H1 (cell line): ENCODE data around the gene UBE2I. TPM values are rescaled to one million over a fixed set of nuclear protein-coding genes. Genes with fewer than 3 reads are reported as not detected.

Source experiments
- CEBPB ChIP-seq: IDR thresholded peaks from 2 replicates; pipeline ENCODE4 v1.6.1; 2012; ENCODE audit warnings: low read depth, low read length
- CHD2 ChIP-seq: IDR thresholded peaks from 2 replicates; pipeline ENCODE4 v1.6.1; 2012; ENCODE audit warnings: low read length, improper control_type of control experiment
- E2F6 ChIP-seq: IDR thresholded peaks from 2 replicates; pipeline ENCODE4 v1.6.1; 2012; ENCODE audit warnings: inconsistent platforms
- EGR1 ChIP-seq: IDR thresholded peaks from 2 replicates; pipeline ENCODE4 v1.6.1; 2011; ENCODE audit warnings: low read depth, low read length, borderline replicate concordance
- FOSL1 ChIP-seq: IDR thresholded peaks from 2 replicates; pipeline ENCODE4 v1.6.1; 2011; ENCODE audit warnings: mild to moderate bottlenecking, low read depth, low read length, moderate library complexity; ENCODE audit not compliant: insufficient read depth
- JUN ChIP-seq: IDR thresholded peaks from 2 replicates; pipeline ENCODE4 v1.6.1; 2011; ENCODE audit warnings: low read depth, mild to moderate bottlenecking, improper control_type of control experiment, low read length
- KDM5A ChIP-seq: fragments of 200-600 bp; IDR thresholded peaks from 2 replicates; pipeline ENCODE4 v1.7.1; 2012; ENCODE audit warnings: mild to moderate bottlenecking, low read length, inconsistent platforms, mixed read lengths
- POLR2AphosphoS5 ChIP-seq: IDR thresholded peaks from 2 replicates; pipeline ENCODE4 v1.6.1; 2011; ENCODE audit warnings: low read depth, low read length
- RNF2 ChIP-seq: fragments of 200-900, 300-1000 bp; sonication (generic); IDR thresholded peaks from 2 replicates; pipeline ENCODE4 v1.7.1; 2016; ENCODE audit warnings: borderline replicate concordance, low read depth, mild to moderate bottlenecking, antibody characterized with exemption, low read length; ENCODE audit not compliant: poor library complexity, severe bottlenecking; ENCODE audit errors: missing control alignments
- SUZ12 ChIP-seq: fragments of 200-600 bp; sonication (generic); IDR thresholded peaks from 2 replicates; pipeline ENCODE4 v1.6.1; 2012; ENCODE audit warnings: mild to moderate bottlenecking, inconsistent platforms, low read length, moderate library complexity, mixed read lengths
- ZNF274 ChIP-seq: IDR thresholded peaks from 2 replicates; pipeline ENCODE4 v1.7.0; 2012; ENCODE audit warnings: low read length, borderline replicate concordance; ENCODE audit errors: extremely low read depth
- polyA plus RNA-seq, 7 experiments: library from polyadenylated mRNA; depleted of rRNA in 3 of 7; stranded (reverse) in 5 of 7; unstranded in 2 of 7; fragments of >200 nt in 5 of 7; fragments of 200-250 nt in 2 of 7; gene quantifications; 1 replicate in 5 of 7; 2 replicates in 1 of 7; 4 replicates in 1 of 7; pipeline versions ENCODE4 v1.2.1 to v1.2.3, GENCODE V29; 2011 to 2013; ENCODE audit warnings: missing spikeins in 2 of 7, mixed read lengths in 2 of 7
- total RNA-seq: library from RNA; stranded (reverse); fragmentation: NEBNext Ultra II Directional; extraction: Animal tissue kit (Norgen Biotek cat#: 25700); gene quantifications from 2 replicates; pipeline ENCODE4 v1.2.1, GENCODE V29; 2021
- TF ChIP-seq, protein P1 (sequence below): fragments of 300-600 bp; sonication (generic); IDR thresholded peaks from 2 replicates; pipeline ENCODE4 v1.7.1; 2012; ENCODE audit warnings: low read length, moderate library complexity, mild to moderate bottlenecking, inconsistent platforms; ENCODE audit not compliant: insufficient replicate concordance

UBE2I gene
- total and polyA plus RNA-seq, 2 of the 8 experiments (the other 6 are each of a cell fraction or from before 2014, with no cell fraction given), result 148 to 268 TPM

DNA sequence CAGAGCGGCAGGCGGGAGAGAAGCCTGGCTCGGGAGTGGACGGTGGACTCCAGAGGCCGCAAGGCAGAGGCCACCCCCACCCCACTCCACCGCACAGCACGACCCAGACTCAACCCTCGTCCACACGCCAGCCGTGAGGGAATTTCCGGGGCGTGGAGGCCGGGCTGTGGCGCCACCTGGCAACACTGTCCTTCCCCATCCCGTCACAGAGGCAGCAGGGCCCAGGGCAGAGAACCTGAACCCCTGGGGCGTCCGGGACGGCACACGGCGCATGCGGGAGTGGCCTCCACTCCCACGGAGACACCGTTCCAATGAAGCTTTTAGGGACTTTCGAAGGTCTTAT lies 65.8 kb downstream of the UBE2I start (continued):
- TF ChIP-seq, protein P1, sequence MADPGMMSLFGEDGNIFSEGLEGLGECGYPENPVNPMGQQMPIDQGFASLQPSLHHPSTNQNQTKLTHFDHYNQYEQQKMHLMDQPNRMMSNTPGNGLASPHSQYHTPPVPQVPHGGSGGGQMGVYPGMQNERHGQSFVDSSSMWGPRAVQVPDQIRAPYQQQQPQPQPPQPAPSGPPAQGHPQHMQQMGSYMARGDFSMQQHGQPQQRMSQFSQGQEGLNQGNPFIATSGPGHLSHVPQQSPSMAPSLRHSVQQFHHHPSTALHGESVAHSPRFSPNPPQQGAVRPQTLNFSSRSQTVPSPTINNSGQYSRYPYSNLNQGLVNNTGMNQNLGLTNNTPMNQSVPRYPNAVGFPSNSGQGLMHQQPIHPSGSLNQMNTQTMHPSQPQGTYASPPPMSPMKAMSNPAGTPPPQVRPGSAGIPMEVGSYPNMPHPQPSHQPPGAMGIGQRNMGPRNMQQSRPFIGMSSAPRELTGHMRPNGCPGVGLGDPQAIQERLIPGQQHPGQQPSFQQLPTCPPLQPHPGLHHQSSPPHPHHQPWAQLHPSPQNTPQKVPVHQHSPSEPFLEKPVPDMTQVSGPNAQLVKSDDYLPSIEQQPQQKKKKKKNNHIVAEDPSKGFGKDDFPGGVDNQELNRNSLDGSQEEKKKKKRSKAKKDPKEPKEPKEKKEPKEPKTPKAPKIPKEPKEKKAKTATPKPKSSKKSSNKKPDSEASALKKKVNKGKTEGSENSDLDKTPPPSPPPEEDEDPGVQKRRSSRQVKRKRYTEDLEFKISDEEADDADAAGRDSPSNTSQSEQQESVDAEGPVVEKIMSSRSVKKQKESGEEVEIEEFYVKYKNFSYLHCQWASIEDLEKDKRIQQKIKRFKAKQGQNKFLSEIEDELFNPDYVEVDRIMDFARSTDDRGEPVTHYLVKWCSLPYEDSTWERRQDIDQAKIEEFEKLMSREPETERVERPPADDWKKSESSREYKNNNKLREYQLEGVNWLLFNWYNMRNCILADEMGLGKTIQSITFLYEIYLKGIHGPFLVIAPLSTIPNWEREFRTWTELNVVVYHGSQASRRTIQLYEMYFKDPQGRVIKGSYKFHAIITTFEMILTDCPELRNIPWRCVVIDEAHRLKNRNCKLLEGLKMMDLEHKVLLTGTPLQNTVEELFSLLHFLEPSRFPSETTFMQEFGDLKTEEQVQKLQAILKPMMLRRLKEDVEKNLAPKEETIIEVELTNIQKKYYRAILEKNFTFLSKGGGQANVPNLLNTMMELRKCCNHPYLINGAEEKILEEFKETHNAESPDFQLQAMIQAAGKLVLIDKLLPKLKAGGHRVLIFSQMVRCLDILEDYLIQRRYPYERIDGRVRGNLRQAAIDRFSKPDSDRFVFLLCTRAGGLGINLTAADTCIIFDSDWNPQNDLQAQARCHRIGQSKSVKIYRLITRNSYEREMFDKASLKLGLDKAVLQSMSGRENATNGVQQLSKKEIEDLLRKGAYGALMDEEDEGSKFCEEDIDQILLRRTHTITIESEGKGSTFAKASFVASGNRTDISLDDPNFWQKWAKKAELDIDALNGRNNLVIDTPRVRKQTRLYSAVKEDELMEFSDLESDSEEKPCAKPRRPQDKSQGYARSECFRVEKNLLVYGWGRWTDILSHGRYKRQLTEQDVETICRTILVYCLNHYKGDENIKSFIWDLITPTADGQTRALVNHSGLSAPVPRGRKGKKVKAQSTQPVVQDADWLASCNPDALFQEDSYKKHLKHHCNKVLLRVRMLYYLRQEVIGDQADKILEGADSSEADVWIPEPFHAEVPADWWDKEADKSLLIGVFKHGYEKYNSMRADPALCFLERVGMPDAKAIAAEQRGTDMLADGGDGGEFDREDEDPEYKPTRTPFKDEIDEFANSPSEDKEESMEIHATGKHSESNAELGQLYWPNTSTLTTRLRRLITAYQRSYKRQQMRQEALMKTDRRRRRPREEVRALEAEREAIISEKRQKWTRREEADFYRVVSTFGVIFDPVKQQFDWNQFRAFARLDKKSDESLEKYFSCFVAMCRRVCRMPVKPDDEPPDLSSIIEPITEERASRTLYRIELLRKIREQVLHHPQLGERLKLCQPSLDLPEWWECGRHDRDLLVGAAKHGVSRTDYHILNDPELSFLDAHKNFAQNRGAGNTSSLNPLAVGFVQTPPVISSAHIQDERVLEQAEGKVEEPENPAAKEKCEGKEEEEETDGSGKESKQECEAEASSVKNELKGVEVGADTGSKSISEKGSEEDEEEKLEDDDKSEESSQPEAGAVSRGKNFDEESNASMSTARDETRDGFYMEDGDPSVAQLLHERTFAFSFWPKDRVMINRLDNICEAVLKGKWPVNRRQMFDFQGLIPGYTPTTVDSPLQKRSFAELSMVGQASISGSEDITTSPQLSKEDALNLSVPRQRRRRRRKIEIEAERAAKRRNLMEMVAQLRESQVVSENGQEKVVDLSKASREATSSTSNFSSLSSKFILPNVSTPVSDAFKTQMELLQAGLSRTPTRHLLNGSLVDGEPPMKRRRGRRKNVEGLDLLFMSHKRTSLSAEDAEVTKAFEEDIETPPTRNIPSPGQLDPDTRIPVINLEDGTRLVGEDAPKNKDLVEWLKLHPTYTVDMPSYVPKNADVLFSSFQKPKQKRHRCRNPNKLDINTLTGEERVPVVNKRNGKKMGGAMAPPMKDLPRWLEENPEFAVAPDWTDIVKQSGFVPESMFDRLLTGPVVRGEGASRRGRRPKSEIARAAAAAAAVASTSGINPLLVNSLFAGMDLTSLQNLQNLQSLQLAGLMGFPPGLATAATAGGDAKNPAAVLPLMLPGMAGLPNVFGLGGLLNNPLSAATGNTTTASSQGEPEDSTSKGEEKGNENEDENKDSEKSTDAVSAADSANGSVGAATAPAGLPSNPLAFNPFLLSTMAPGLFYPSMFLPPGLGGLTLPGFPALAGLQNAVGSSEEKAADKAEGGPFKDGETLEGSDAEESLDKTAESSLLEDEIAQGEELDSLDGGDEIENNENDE, result no peak
- TF ChIP-seq RNF2 (no peak), POLR2AphosphoS5 (no peak), CHD2 (no peak), E2F6 (no peak), KDM5A (no peak), EGR1 (no peak), CEBPB (no peak), FOSL1 (no peak), ZNF274 (no peak), SUZ12 (no peak), JUN (no peak)
